NCI-H2196 treated with DMSO at 0.1 percent for 48 hours (cell line): ENCODE results near the gene EPB41L2.
"Not testable (repeated sequence)": the region's sequence is repeated elsewhere in the genome, so short reads cannot be mapped to it uniquely, and the experiment has no call there.

Source experiments
- DNase-seq: peaks from one replicate; lab custom pipeline; 2025; ENCODE audit not compliant: unreplicated experiment; lab: John Stamatoyannopoulos, UW

The EPB41L2 gene

DNA sequence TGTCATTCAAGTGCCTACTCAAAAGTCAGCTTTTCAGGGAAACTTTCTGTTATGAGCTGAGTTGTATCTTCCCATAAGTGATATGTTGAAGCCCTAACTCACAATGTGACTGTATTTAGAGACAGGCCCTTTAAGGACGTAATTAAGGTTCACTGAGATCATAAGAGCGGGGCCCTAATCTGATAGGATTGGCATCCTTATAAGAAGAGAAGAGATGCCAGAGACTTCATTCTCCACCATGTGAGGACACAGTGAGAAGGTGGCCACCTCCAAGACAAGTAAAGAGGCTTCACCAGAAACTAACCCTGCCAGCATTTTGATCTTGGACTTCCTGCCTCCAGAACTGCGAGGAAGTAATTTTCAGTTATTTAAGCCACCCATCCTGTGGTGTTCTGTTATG lies 248.5 kb downstream of the EPB41L2 start:
- DNase-seq: no peak

- DNase-seq: no peak
Observed at GRCh38 chr6:130811932-130812331, 251.1 kb downstream of the EPB41L2 start.

DNA sequence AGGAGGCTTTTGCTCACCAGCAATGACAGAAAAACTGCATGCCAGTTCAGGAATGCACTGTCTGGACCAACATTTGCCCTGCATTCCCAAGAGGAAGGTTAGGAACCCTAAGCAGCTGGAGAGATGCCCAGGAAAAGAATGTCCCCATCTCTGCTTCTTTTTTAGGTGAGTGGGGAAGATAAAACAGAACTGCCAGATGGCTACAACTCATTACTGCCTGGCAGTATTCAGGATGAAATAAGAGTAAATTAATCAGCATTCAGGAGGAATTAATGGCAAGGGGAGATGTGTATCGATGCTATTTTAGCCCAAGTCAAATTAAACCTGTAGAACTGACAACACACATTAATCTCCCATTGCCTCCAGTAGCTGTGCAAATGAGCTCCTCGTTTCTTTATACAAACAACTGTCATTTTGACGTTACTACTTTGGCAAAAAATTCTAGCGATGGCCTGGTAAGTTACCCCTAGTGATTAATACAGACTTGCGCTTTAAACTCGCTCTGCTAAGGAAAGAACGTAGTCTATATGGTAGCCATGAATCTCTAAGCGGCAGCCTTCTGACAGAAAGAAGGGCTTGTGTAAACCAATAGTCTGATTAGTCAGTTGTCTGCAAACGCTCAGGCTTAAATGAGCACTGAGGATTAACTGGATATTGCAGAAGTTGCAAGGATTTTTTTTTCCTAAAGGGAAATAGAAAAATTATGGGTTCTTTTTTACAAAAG lies 252.6 kb downstream of the EPB41L2 start:
- DNase-seq: no peak

GRCh38 chr6:130801368-130801767 lies 261.7 kb downstream of the EPB41L2 start:
- not testable (repeated sequence) for DNase-seq

- DNase-seq: no peak
Observed at GRCh38 chr6:130797061-130797460, 266.0 kb downstream of the EPB41L2 start.

GRCh38 chr6:130796313-130796905 lies 266.6 kb downstream of the EPB41L2 start:
- no peak for DNase-seq

- no peak for DNase-seq
Observed at GRCh38 chr6:130794738-130795137, 268.3 kb downstream of the EPB41L2 start.

GRCh38 chr6:130794010-130794697 lies 268.9 kb downstream of the EPB41L2 start:
- no peak for DNase-seq
